ENCODE measurements around the gene TRIM41.
A peak's percentile ranks its signal among the peaks of the same experiment; 100 is the strongest.
"Not testable (repeated sequence)": the region's sequence is repeated elsewhere in the genome, so short reads cannot be mapped to it uniquely, and the experiment has no call there.

TRIM41 gene

GRCh38 chr5:181255836-181256578 lies 32.9 kb downstream of the TRIM41 start:
- DNase-seq (ENCODE audit: low spot score), result no peak

GRCh38 chr5:181258576-181258975 lies 35.5 kb downstream of the TRIM41 start:
- DNase-seq (ENCODE audit: low spot score), result no peak

GRCh38 chr5:181259283-181259682 lies 36.2 kb downstream of the TRIM41 start:
- no peak for DNase-seq (ENCODE audit: low spot score)

- no peak for DNase-seq (ENCODE audit: low spot score)
Measured at GRCh38 chr5:181259974-181260719, 37.1 kb downstream of the TRIM41 start.

- peak; percentile 88 for DNase-seq (ENCODE audit: low spot score)
Measured at GRCh38 chr5:181260720-181261319, 37.7 kb downstream of the TRIM41 start, which contains the start of gene TRIM52. TSS of gene TRIM52 (minus strand) at chr5:181261143. CDS start at chr5:181260813, 330 bp downstream.

GRCh38 chr5:181261320-181262049 lies 38.4 kb downstream of the TRIM41 start:
- DNase-seq (ENCODE audit: low spot score), result peak; percentile 57

- DNase-seq (ENCODE audit: low spot score), result no peak
Measured at GRCh38 chr5:181263633-181264032, 40.6 kb downstream of the TRIM41 start.

- DNase-seq (ENCODE audit: low spot score), result no peak
Measured at GRCh38 chr5:181265092-181265671, 42.1 kb downstream of the TRIM41 start.

- not testable (repeated sequence) for DNase-seq (ENCODE audit: low spot score)
Measured at GRCh38 chr5:181267291-181267904, 44.3 kb downstream of the TRIM41 start.

- DNase-seq (ENCODE audit: low spot score), result not testable (repeated sequence)
Measured at GRCh38 chr5:181267907-181268306, 44.8 kb downstream of the TRIM41 start.

- no peak for DNase-seq (ENCODE audit: low spot score)
Measured at GRCh38 chr5:181271081-181271480, 48.0 kb downstream of the TRIM41 start.

- DNase-seq (ENCODE audit: low spot score), result not testable (repeated sequence)
Measured at GRCh38 chr5:181273433-181273744, 50.3 kb downstream of the TRIM41 start.

- no peak for DNase-seq (ENCODE audit: low spot score)
Measured at GRCh38 chr5:181280251-181280762, 57.2 kb downstream of the TRIM41 start.

- no peak for DNase-seq (ENCODE audit: low spot score)
Measured at GRCh38 chr5:181281077-181281983, 58.2 kb downstream of the TRIM41 start.

GRCh38 chr5:181281984-181282316 lies 58.9 kb downstream of the TRIM41 start:
- no peak for DNase-seq (ENCODE audit: low spot score)

GRCh38 chr5:181282415-181282814 lies 59.3 kb downstream of the TRIM41 start:
- not testable (repeated sequence) for DNase-seq (ENCODE audit: low spot score)

- DNase-seq (ENCODE audit: low spot score), result no peak
Measured at GRCh38 chr5:181282874-181283273, 59.8 kb downstream of the TRIM41 start.

- no peak for DNase-seq (ENCODE audit: low spot score)
Measured at GRCh38 chr5:181283347-181283746, 60.3 kb downstream of the TRIM41 start.

- DNase-seq (ENCODE audit: low spot score), result not testable (repeated sequence)
Measured at GRCh38 chr5:181283841-181284755, 61.0 kb downstream of the TRIM41 start.

Measured in globus pallidus (tissue), 1 donor.